GM12878 (cell line): ENCODE data around the gene SEMA3C. TPM values are rescaled to one million over a fixed set of nuclear protein-coding genes. Genes with fewer than 3 reads are reported as not detected.

ENCODE experiments used
- ATAC-seq: fragments of 200-7000 bp; cut with Tn5 transposase; 3 replicates; pipeline ENCODE4 v1.9.1; 2020; ENCODE audit warnings: mild to moderate bottlenecking, moderate library complexity
- BruUV-seq: library from RNA; stranded (reverse); fragments of 400-500 nt; replicated peaks from 2 replicates; lab custom pipeline; 2021; lab: Mats Ljungman, UMichigan
- CTCF ChIA-PET: fragments of 300-600 bp; sonication (Branson Sonifier 250); formaldehyde crosslinking; extraction: SDS; loops from one replicate; lab custom pipeline; 2021; ENCODE audit warnings: inconsistent platforms; lab: Yijun Ruan, JAX
- POLR2A ChIA-PET: fragments of 350-600 bp; formaldehyde crosslinking; extraction: SDS; loops from one replicate; lab custom pipeline; 2021; ENCODE audit warnings: inconsistent platforms; lab: Charles Lee
- RAD21 ChIA-PET: fragments of 300-600 bp; sonication (Branson Sonifier 250); formaldehyde crosslinking; loops from one replicate; lab custom pipeline; 2023; ENCODE audit warnings: antibody characterized with exemption; ENCODE audit not compliant: unreplicated experiment; lab: Charles Lee
- SMC1A ChIA-PET: fragments of 300-600 bp; sonication (Branson Sonifier 250); formaldehyde crosslinking; loops from one replicate; lab custom pipeline; 2023; ENCODE audit not compliant: unreplicated experiment, uncharacterized antibody; lab: Charles Lee
- DNase-seq: peaks from one replicate; pipeline ENCODE4 v3.0.0-alpha.2; 2011; ENCODE audit warnings: low read depth, low spot score
- FAIRE-seq: peaks from 3 replicates; lab custom pipeline; 2011; peaks lifted over from hg19 to GRCh38; lab: Jason Lieb, UNC
- H2AFZ ChIP-seq: 2 replicates; pipeline ENCODE4 v1.6.0; 2011; ENCODE audit warnings: low read depth, low read length, control low read depth; ENCODE audit not compliant: control insufficient read depth
- H3K27ac ChIP-seq: 2 replicates; pipeline ENCODE4 v1.5.1; 2011; ENCODE audit warnings: control low read depth; ENCODE audit not compliant: control insufficient read depth, insufficient read depth
- H3K27me3 ChIP-seq, 2 experiments: replicated peaks in 1 of 2; 2 replicates each; pipeline versions ENCODE4 v1.6.0 to v1.6.1; 2011; ENCODE audit warnings: low read length in 1 of 2; ENCODE audit not compliant: control insufficient read depth in 2 of 2, insufficient read depth in 2 of 2
- H3K36me3 ChIP-seq, 2 experiments: 2 replicates each; pipeline ENCODE4 v1.5.1; 2011; ENCODE audit warnings: low read length in 1 of 2; ENCODE audit not compliant: control insufficient read depth in 2 of 2, insufficient read depth in 2 of 2
- H3K4me1 ChIP-seq: 2 replicates; pipeline ENCODE4 v1.6.1; 2011; ENCODE audit warnings: mild to moderate bottlenecking, low read length, moderate library complexity, mixed read lengths; ENCODE audit not compliant: control insufficient read depth, insufficient read depth
- H3K4me2 ChIP-seq: 2 replicates; pipeline ENCODE4 v1.6.0; 2011; ENCODE audit warnings: control low read depth; ENCODE audit not compliant: control insufficient read depth, insufficient read depth
- H3K4me3 ChIP-seq: fragments of 200-600 bp; sonication (generic); 2 replicates; pipeline ENCODE4 v1.5.1; 2016
- H3K79me2 ChIP-seq: 2 replicates; pipeline ENCODE4 v1.6.0; 2011; ENCODE audit warnings: low read length; ENCODE audit not compliant: control insufficient read depth, insufficient read depth
- H3K9ac ChIP-seq: 2 replicates; pipeline ENCODE4 v1.8.0; 2011; ENCODE audit warnings: low read length, control low read depth, mixed read lengths; ENCODE audit not compliant: control insufficient read depth, insufficient read depth
- H3K9me3 ChIP-seq: replicated peaks from 3 replicates; pipeline ENCODE4 v1.5.1; 2011; ENCODE audit warnings: mild to moderate bottlenecking, low read length; ENCODE audit not compliant: control insufficient read depth, insufficient read depth
- H4K20me1 ChIP-seq: 2 replicates; pipeline ENCODE4 v1.6.0; 2011; ENCODE audit not compliant: control insufficient read depth, insufficient read depth
- EED ChIP-seq: sonication (generic); IDR thresholded peaks from 2 replicates; pipeline ENCODE4 v1.6.1; 2016; ENCODE audit warnings: antibody characterized with exemption, low read depth
- EZH2 ChIP-seq: IDR thresholded peaks from 2 replicates; pipeline ENCODE4 v1.6.1; 2012; ENCODE audit warnings: low read depth, mild to moderate bottlenecking, control low read depth, inconsistent platforms, low read length, borderline replicate concordance; ENCODE audit not compliant: control insufficient read depth
- GATAD2B ChIP-seq: fragments of 450-650 bp; conservative IDR thresholded peaks from 2 replicates; pipeline ENCODE4 v1.6.1; 2017; ENCODE audit warnings: low read depth, mild to moderate bottlenecking, moderate library complexity
- ZNF207 ChIP-seq: fragments of 450-650 bp; IDR thresholded peaks from 2 replicates; pipeline ENCODE4 v1.6.1; 2014; ENCODE audit warnings: antibody characterized with exemption, mild to moderate bottlenecking, borderline replicate concordance
- ZNF24 ChIP-seq: fragments of 450-650 bp; IDR thresholded peaks from 2 replicates; pipeline ENCODE4 v1.6.1; 2017; ENCODE audit warnings: antibody characterized with exemption, mild to moderate bottlenecking
- ZSCAN29 ChIP-seq: fragments of 450-650 bp; IDR thresholded peaks from 2 replicates; pipeline ENCODE4 v1.6.1; 2017; ENCODE audit warnings: mild to moderate bottlenecking, moderate library complexity
- WGBS: methylation state at CpG from one replicate; pipeline ENCODE4 v1.1.6; 2016; ENCODE audit warnings: low lambda C conversion rate; ENCODE audit not compliant: insufficient replicate concordance, insufficient coverage; ENCODE audit errors: missing lambda C conversion rate; 5-methylcytosine and 5-hydroxymethylcytosine counted together
- in situ Hi-C: fragments of 300-500 bp; cut with MboI; formaldehyde crosslinking; loops from 9 replicates; pipeline ENCODE4 v1.14.3; 2018; ENCODE audit warnings: mixed read lengths
- intact Hi-C: fragments of 100-400 bp; cut with micrococcal nuclease; formaldehyde crosslinking; loops from one replicate; pipeline ENCODE4 v1.14.2; 2022; ENCODE audit not compliant: unreplicated experiment
- polyA plus RNA-seq, 11 experiments: library from polyadenylated mRNA; depleted of rRNA in 4 of 11; unstranded in 6 of 11; stranded (reverse) in 5 of 11; fragments of >200 nt; fragmentation: Nextera tagmentation in 4 of 11; fragmentation: Illumina TruSeq in 1 of 11; extraction: Ambion mirVana in 4 of 11; extraction: Trizol in 1 of 11; gene quantifications; 1 replicate in 1 of 11; 2 replicates in 10 of 11; pipeline versions ENCODE4 v1.2.1 to v1.2.3, GENCODE V29; 2011 to 2016; ENCODE audit warnings: inconsistent platforms in 2 of 11, missing spikeins in 2 of 11, low read depth in 1 of 11
- total RNA-seq, 4 experiments: library from RNA; depleted of rRNA in 3 of 4; stranded (reverse); fragments of >200 nt in 3 of 4; fragmentation: Illumina TruSeq in 1 of 4; extraction: Trizol in 1 of 4; gene quantifications; 2 replicates each; pipeline versions ENCODE4 v1.2.1 to v1.2.3, GENCODE V29; 2013 to 2021
- TF ChIP-seq, protein P1 (sequence below): fragments of 450-650 bp; conservative IDR thresholded peaks from 2 replicates; pipeline ENCODE4 v1.6.1; 2017; ENCODE audit warnings: mild to moderate bottlenecking, moderate library complexity
- TF ChIP-seq, protein P2 (sequence below): IDR thresholded peaks from 2 replicates; pipeline ENCODE4 v1.6.1; 2011; ENCODE audit warnings: mild to moderate bottlenecking, low read depth, low read length, moderate library complexity; ENCODE audit not compliant: insufficient replicate concordance
- TF ChIP-seq, protein P3 (sequence below): IDR thresholded peaks from 2 replicates; pipeline ENCODE4 v1.6.1; 2012; ENCODE audit warnings: low read length, inconsistent platforms
- TF ChIP-seq, protein P4 (sequence below): fragments of 150-350 bp; IDR thresholded peaks from 2 replicates; pipeline ENCODE4 v1.6.1; 2014; ENCODE audit warnings: mild to moderate bottlenecking, low read depth, low read length
- TF ChIP-seq, protein P5 (sequence below): IDR thresholded peaks from 2 replicates; pipeline ENCODE4 v1.6.1; 2012; ENCODE audit warnings: low read depth, low read length, improper control_type of control experiment

SEMA3C gene
- total and polyA plus RNA-seq, 10 of the 15 experiments (the other 5 are each of a cell fraction or from before 2014, with no cell fraction given) = 0.01 to 0.41 (median 0.11) TPM; not detected in 6

DNA sequence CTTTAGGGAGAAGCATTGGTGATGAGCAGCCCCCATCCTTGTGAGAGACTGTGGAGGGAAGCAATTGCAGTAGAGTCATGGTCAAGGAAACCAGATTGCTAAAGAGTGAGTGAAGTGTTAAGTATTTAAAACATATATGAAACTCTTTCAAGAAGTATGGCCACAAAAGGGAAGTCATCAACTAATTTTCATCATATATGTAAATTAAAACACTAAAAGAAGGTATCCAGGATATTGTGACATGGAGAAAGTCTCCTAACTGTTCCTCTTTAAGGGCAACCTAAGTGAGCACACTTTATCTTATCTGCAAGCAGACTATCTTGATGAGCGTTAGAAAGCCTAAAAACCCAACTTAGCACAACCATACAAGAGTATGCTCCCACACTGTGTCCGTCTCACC lies 210.7 kb downstream of the SEMA3C start:
- Histone ChIP-seq H3K9me3 (no peaks in the 10 kb centered on the region), H3K27ac (no peak overlapping the region), H2AFZ (no peak overlapping the region), H3K36me3 (no peaks in the 10 kb centered on the region), H3K27me3 (no peaks in the 10 kb centered on the region), H3K4me1 (no peaks in the 10 kb centered on the region), H4K20me1 (no peaks in the 10 kb centered on the region), H3K9ac (no peak overlapping the region), H3K4me3 (no peak overlapping the region), H3K4me2 (no peak overlapping the region), H3K79me2 (no peaks in the 10 kb centered on the region)
- ChIA-PET SMC1A (no interaction called here), RAD21 (no interaction called here), POLR2A (no interaction called here), CTCF (no interaction called here)
- ATAC-seq (no peak), FAIRE-seq (no peak), DNase-seq (no peak)
- in situ Hi-C loops = no loop called here
- no TSS peak for BruUV-seq
- WGBS = 0% methylated on average over 2 of the region's 2 CpGs
- TF ChIP-seq, protein P1, sequence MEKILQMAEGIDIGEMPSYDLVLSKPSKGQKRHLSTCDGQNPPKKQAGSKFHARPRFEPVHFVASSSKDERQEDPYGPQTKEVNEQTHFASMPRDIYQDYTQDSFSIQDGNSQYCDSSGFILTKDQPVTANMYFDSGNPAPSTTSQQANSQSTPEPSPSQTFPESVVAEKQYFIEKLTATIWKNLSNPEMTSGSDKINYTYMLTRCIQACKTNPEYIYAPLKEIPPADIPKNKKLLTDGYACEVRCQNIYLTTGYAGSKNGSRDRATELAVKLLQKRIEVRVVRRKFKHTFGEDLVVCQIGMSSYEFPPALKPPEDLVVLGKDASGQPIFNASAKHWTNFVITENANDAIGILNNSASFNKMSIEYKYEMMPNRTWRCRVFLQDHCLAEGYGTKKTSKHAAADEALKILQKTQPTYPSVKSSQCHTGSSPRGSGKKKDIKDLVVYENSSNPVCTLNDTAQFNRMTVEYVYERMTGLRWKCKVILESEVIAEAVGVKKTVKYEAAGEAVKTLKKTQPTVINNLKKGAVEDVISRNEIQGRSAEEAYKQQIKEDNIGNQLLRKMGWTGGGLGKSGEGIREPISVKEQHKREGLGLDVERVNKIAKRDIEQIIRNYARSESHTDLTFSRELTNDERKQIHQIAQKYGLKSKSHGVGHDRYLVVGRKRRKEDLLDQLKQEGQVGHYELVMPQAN = no peak
- TF ChIP-seq, protein P2, sequence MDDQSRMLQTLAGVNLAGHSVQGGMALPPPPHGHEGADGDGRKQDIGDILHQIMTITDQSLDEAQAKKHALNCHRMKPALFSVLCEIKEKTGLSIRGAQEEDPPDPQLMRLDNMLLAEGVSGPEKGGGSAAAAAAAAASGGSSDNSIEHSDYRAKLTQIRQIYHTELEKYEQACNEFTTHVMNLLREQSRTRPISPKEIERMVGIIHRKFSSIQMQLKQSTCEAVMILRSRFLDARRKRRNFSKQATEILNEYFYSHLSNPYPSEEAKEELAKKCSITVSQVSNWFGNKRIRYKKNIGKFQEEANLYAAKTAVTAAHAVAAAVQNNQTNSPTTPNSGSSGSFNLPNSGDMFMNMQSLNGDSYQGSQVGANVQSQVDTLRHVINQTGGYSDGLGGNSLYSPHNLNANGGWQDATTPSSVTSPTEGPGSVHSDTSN = no peak
- TF ChIP-seq EED (no peak), ZSCAN29 (no peak), GATAD2B (no peak), EZH2 (no peak), ZNF24 (no peak), ZNF207 (no peak)
- TF ChIP-seq, protein P3, sequence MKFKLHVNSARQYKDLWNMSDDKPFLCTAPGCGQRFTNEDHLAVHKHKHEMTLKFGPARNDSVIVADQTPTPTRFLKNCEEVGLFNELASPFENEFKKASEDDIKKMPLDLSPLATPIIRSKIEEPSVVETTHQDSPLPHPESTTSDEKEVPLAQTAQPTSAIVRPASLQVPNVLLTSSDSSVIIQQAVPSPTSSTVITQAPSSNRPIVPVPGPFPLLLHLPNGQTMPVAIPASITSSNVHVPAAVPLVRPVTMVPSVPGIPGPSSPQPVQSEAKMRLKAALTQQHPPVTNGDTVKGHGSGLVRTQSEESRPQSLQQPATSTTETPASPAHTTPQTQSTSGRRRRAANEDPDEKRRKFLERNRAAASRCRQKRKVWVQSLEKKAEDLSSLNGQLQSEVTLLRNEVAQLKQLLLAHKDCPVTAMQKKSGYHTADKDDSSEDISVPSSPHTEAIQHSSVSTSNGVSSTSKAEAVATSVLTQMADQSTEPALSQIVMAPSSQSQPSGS = no peak
- TF ChIP-seq, protein P4, sequence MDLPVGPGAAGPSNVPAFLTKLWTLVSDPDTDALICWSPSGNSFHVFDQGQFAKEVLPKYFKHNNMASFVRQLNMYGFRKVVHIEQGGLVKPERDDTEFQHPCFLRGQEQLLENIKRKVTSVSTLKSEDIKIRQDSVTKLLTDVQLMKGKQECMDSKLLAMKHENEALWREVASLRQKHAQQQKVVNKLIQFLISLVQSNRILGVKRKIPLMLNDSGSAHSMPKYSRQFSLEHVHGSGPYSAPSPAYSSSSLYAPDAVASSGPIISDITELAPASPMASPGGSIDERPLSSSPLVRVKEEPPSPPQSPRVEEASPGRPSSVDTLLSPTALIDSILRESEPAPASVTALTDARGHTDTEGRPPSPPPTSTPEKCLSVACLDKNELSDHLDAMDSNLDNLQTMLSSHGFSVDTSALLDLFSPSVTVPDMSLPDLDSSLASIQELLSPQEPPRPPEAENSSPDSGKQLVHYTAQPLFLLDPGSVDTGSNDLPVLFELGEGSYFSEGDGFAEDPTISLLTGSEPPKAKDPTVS = no peak
- TF ChIP-seq, protein P5, sequence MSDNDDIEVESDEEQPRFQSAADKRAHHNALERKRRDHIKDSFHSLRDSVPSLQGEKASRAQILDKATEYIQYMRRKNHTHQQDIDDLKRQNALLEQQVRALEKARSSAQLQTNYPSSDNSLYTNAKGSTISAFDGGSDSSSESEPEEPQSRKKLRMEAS = no peak
- intact Hi-C loops = no loop called here
